GM12801 (cell line): ENCODE results near the gene CIB2.

ENCODE experiments used
- CTCF ChIP-seq: IDR thresholded peaks from one replicate; pipeline ENCODE4 v1.5.1; 2011; ENCODE audit warnings: control low read depth; ENCODE audit not compliant: insufficient read length; ENCODE audit errors: extremely low read depth

Gene CIB2

GRCh38 chr15:78098131-78098755, 33.0 kb downstream of the CIB2 start:
- TF ChIP-seq CTCF, result no peak

GRCh38 chr15:78097667-78098066, 33.6 kb downstream of the CIB2 start:
- TF ChIP-seq CTCF, result no peak

- TF ChIP-seq CTCF, result no peak
Observed at GRCh38 chr15:78093242-78094020, 37.8 kb downstream of the CIB2 start.

GRCh38 chr15:78092261-78093041, 38.8 kb downstream of the CIB2 start, which contains the start of gene SH2D7:
SH2D7 (plus strand) TSS chr15:78092561; CDS start chr15:78092585, 24 bp downstream.
- no peak for TF ChIP-seq CTCF

GRCh38 chr15:78090422-78091063, 40.7 kb downstream of the CIB2 start:
- no peak for TF ChIP-seq CTCF

GRCh38 chr15:78088773-78089080, 42.5 kb downstream of the CIB2 start:
- no peak for TF ChIP-seq CTCF
